ENCODE data around the gene RRAD.

RRAD gene

GRCh38 chr16:66954097-66954659 is 28.8 kb upstream of the RRAD start:
- DNase-seq (ENCODE audit: low read depth in 2 of 2): peak; percentile 84 to 85
- no peak overlapping the region for H3K4me3 ChIP-seq (replicated peaks in 1 of 2; ENCODE audit: low read depth in 2 of 2, low read length in 2 of 2)

GRCh38 chr16:66953462-66954096 is 28.2 kb upstream of the RRAD start:
- no peak for DNase-seq (ENCODE audit: low read depth in 2 of 2)
- no peak overlapping the region for H3K4me3 ChIP-seq (replicated peaks in 1 of 2; ENCODE audit: low read depth in 2 of 2, low read length in 2 of 2)
- TF ChIP-seq CTCF (IDR thresholded peaks at IDR 0.05; ENCODE audit: low read depth, low read length): no peak

More at GRCh38 chr16:66954097-66954659, 28.8 kb upstream of the RRAD start:
- peak; percentile 83 for TF ChIP-seq CTCF (IDR thresholded peaks at IDR 0.05; ENCODE audit: low read depth, low read length)

GRCh38 chr16:66952430-66953110 is 27.2 kb upstream of the RRAD start:
- no peak overlapping the region for H3K4me3 ChIP-seq (replicated peaks in 1 of 2; ENCODE audit: low read depth in 2 of 2, low read length in 2 of 2)
- TF ChIP-seq CTCF (IDR thresholded peaks at IDR 0.05; ENCODE audit: low read depth, low read length): no peak

GRCh38 chr16:66950971-66951790 is 25.8 kb upstream of the RRAD start:
- no peak overlapping the region for H3K4me3 ChIP-seq (replicated peaks in 1 of 2; ENCODE audit: low read depth in 2 of 2, low read length in 2 of 2)
- TF ChIP-seq CTCF (IDR thresholded peaks at IDR 0.05; ENCODE audit: low read depth, low read length): no peak
- DNase-seq (ENCODE audit: low read depth in 2 of 2): no peak

More at GRCh38 chr16:66952430-66953110, 27.2 kb upstream of the RRAD start:
- DNase-seq (ENCODE audit: low read depth in 2 of 2): no peak

GRCh38 chr16:66950437-66950836 is 25.1 kb upstream of the RRAD start:
- H3K4me3 ChIP-seq (replicated peaks in 1 of 2; ENCODE audit: low read depth in 2 of 2, low read length in 2 of 2): no peak overlapping the region
- no peak for DNase-seq (ENCODE audit: low read depth in 2 of 2)

More at GRCh38 chr16:66950437-66950836, 25.1 kb upstream of the RRAD start:
- no peak for TF ChIP-seq CTCF (IDR thresholded peaks at IDR 0.05; ENCODE audit: low read depth, low read length)
